ENCODE data around the gene LILRA6.
"Not testable (repeated sequence)": the region's sequence is repeated elsewhere in the genome, so short reads cannot be mapped to it uniquely, and the experiment has no call there.

LILRA6 gene

GRCh38 chr19:54204767-54205468, 37.7 kb downstream of the LILRA6 start:
- H3K4me3 ChIP-seq (ENCODE audit: low read length): peak overlapping the region; percentile 75; the same call in 1 of the 2 replicates
- peak overlapping the region; percentile 97 for H3K9ac ChIP-seq (ENCODE audit: low read depth, low read length)
- WGBS: 93% methylated on average over 4 of the region's 4 CpGs
- H3K9me3 ChIP-seq (ENCODE audit: insufficient read depth, low read depth, low read length): no peaks in the 10 kb centered on the region
- H3K27ac ChIP-seq (ENCODE audit: low read depth, low read length): peak overlapping the region; percentile 45
- peaks cover 74% of the 10 kb centered on the region for H3K36me3 ChIP-seq (ENCODE audit: insufficient read depth, low read length)
- no peaks in the 10 kb centered on the region for H3K27me3 ChIP-seq (ENCODE audit: insufficient read depth, low read length)
- peaks cover 20% of the 10 kb centered on the region for H3K4me1 ChIP-seq (ENCODE audit: insufficient read depth, low read length)

GRCh38 chr19:54203151-54203611, 39.4 kb downstream of the LILRA6 start:
- Histone ChIP-seq H3K9ac (ENCODE audit: low read depth, low read length) (peak overlapping the region; percentile 97), H3K36me3 (ENCODE audit: insufficient read depth, low read length) (peaks cover 72% of the 10 kb centered on the region), H3K27me3 (ENCODE audit: insufficient read depth, low read length) (no peaks in the 10 kb centered on the region), H3K27ac (ENCODE audit: low read depth, low read length) (peak overlapping the region; percentile 65), H3K4me3 (ENCODE audit: low read length) (peak overlapping the region; percentile 75), H3K4me1 (ENCODE audit: insufficient read depth, low read length) (peaks cover 20% of the 10 kb centered on the region), H3K9me3 (ENCODE audit: insufficient read depth, low read depth, low read length) (no peaks in the 10 kb centered on the region)
- WGBS: 91% methylated on average over 9 of the region's 9 CpGs

- WGBS: 85% methylated on average over 13 of the region's 13 CpGs
- Histone ChIP-seq H3K9me3 (ENCODE audit: insufficient read depth, low read depth, low read length) (no peaks in the 10 kb centered on the region), H3K27ac (ENCODE audit: low read depth, low read length) (peak overlapping the region; percentile 65), H3K4me1 (ENCODE audit: insufficient read depth, low read length) (peaks cover 20% of the 10 kb centered on the region), H3K9ac (ENCODE audit: low read depth, low read length) (peak overlapping the region; percentile 97), H3K27me3 (ENCODE audit: insufficient read depth, low read length) (no peaks in the 10 kb centered on the region), H3K4me3 (ENCODE audit: low read length) (peak overlapping the region; percentile 75), H3K36me3 (ENCODE audit: insufficient read depth, low read length) (peaks cover 63% of the 10 kb centered on the region)
Measured at GRCh38 chr19:54201980-54202379, 40.6 kb downstream of the LILRA6 start.

GRCh38 chr19:54201172-54201701, 41.4 kb downstream of the LILRA6 start:
- peaks cover 59% of the 10 kb centered on the region for H3K36me3 ChIP-seq (ENCODE audit: insufficient read depth, low read length)
- peak overlapping the region; percentile 75 for H3K4me3 ChIP-seq (ENCODE audit: low read length)
- WGBS: 5% methylated on average over 27 of the region's 28 CpGs
- no peaks in the 10 kb centered on the region for H3K27me3 ChIP-seq (ENCODE audit: insufficient read depth, low read length)
- H3K27ac ChIP-seq (ENCODE audit: low read depth, low read length): peak overlapping the region; percentile 93
- H3K9ac ChIP-seq (ENCODE audit: low read depth, low read length): peak overlapping the region; percentile 97
- no peaks in the 10 kb centered on the region for H3K9me3 ChIP-seq (ENCODE audit: insufficient read depth, low read depth, low read length)
- H3K4me1 ChIP-seq (ENCODE audit: insufficient read depth, low read length): peaks cover 20% of the 10 kb centered on the region

GRCh38 chr19:54199401-54199800, 43.2 kb downstream of the LILRA6 start:
- no peak overlapping the region for H3K4me3 ChIP-seq (ENCODE audit: low read length)
- peaks cover 49% of the 10 kb centered on the region for H3K36me3 ChIP-seq (ENCODE audit: insufficient read depth, low read length)
- 93% methylated on average over 16 of the region's 16 CpGs for WGBS
- no peaks in the 10 kb centered on the region for H3K27me3 ChIP-seq (ENCODE audit: insufficient read depth, low read length)
- H3K9me3 ChIP-seq (ENCODE audit: insufficient read depth, low read depth, low read length): no peaks in the 10 kb centered on the region
- H3K4me1 ChIP-seq (ENCODE audit: insufficient read depth, low read length): peaks cover 20% of the 10 kb centered on the region
- H3K27ac ChIP-seq (ENCODE audit: low read depth, low read length): no peak overlapping the region
- H3K9ac ChIP-seq (ENCODE audit: low read depth, low read length): no peak overlapping the region

- H3K9ac ChIP-seq (ENCODE audit: low read depth, low read length): no peak overlapping the region
- H3K4me3 ChIP-seq (ENCODE audit: low read length): no peak overlapping the region
- H3K4me1 ChIP-seq (ENCODE audit: insufficient read depth, low read length): peaks cover 11% of the 10 kb centered on the region
- H3K9me3 ChIP-seq (ENCODE audit: insufficient read depth, low read depth, low read length): no peaks in the 10 kb centered on the region
- H3K36me3 ChIP-seq (ENCODE audit: insufficient read depth, low read length): peaks cover 42% of the 10 kb centered on the region
- WGBS: 96% methylated on average over 3 of the region's 3 CpGs
- H3K27me3 ChIP-seq (ENCODE audit: insufficient read depth, low read length): no peaks in the 10 kb centered on the region
- H3K27ac ChIP-seq (ENCODE audit: low read depth, low read length): no peak overlapping the region
Measured at GRCh38 chr19:54197121-54197520, 45.5 kb downstream of the LILRA6 start.

GRCh38 chr19:54196536-54196935, 46.1 kb downstream of the LILRA6 start:
- H3K36me3 ChIP-seq (ENCODE audit: insufficient read depth, low read length): peaks cover 37% of the 10 kb centered on the region
- H3K4me3 ChIP-seq (ENCODE audit: low read length): no peak overlapping the region
- peaks cover 5% of the 10 kb centered on the region; the same call in 1 of the 2 replicates for H3K4me1 ChIP-seq (ENCODE audit: insufficient read depth, low read length)
- 95% methylated on average over 7 of the region's 7 CpGs for whole genome bisulfite sequencing
- no peak overlapping the region for H3K9ac ChIP-seq (ENCODE audit: low read depth, low read length)
- H3K9me3 ChIP-seq (ENCODE audit: insufficient read depth, low read depth, low read length): no peaks in the 10 kb centered on the region
- H3K27me3 ChIP-seq (ENCODE audit: insufficient read depth, low read length): no peaks in the 10 kb centered on the region
- H3K27ac ChIP-seq (ENCODE audit: low read depth, low read length): no peak overlapping the region

- not testable (repeated sequence) for H3K4me1 ChIP-seq (ENCODE audit: insufficient read depth, low read length); H3K9me3 ChIP-seq (ENCODE audit: insufficient read depth, low read depth, low read length); H3K27me3 ChIP-seq (ENCODE audit: insufficient read depth, low read length); H3K4me3 ChIP-seq (ENCODE audit: low read length); H3K27ac ChIP-seq (ENCODE audit: low read depth, low read length); H3K9ac ChIP-seq (ENCODE audit: low read depth, low read length)
- WGBS: 98% methylated on average over 12 of the region's 12 CpGs
- peaks cover 31% of the 10 kb centered on the region for H3K36me3 ChIP-seq (ENCODE audit: insufficient read depth, low read length)
Measured at GRCh38 chr19:54194463-54194862, 48.1 kb downstream of the LILRA6 start.

- H3K27me3 ChIP-seq (ENCODE audit: insufficient read depth, low read length): no peaks in the 10 kb centered on the region
- peaks cover 31% of the 10 kb centered on the region for H3K36me3 ChIP-seq (ENCODE audit: insufficient read depth, low read length)
- H3K9me3 ChIP-seq (ENCODE audit: insufficient read depth, low read depth, low read length): no peaks in the 10 kb centered on the region
- no peak overlapping the region for H3K9ac ChIP-seq (ENCODE audit: low read depth, low read length)
- WGBS: 98% methylated on average over 11 of the region's 11 CpGs
- H3K4me3 ChIP-seq (ENCODE audit: low read length): no peak overlapping the region
- no peak overlapping the region for H3K27ac ChIP-seq (ENCODE audit: low read depth, low read length)
- peaks cover 6% of the 10 kb centered on the region for H3K4me1 ChIP-seq (ENCODE audit: insufficient read depth, low read length)
Measured at GRCh38 chr19:54193011-54193410, 49.6 kb downstream of the LILRA6 start.

GRCh38 chr19:54191811-54192453, 50.7 kb downstream of the LILRA6 start:
- H3K9ac ChIP-seq (ENCODE audit: low read depth, low read length): peak overlapping the region; percentile 95
- H3K9me3 ChIP-seq (ENCODE audit: insufficient read depth, low read depth, low read length): no peaks in the 10 kb centered on the region
- peaks cover 7% of the 10 kb centered on the region for H3K4me1 ChIP-seq (ENCODE audit: insufficient read depth, low read length)
- peaks cover 32% of the 10 kb centered on the region for H3K36me3 ChIP-seq (ENCODE audit: insufficient read depth, low read length)
- 71% methylated on average over 19 of the region's 19 CpGs for whole genome bisulfite sequencing
- H3K4me3 ChIP-seq (ENCODE audit: low read length): peak overlapping the region; percentile 88
- H3K27ac ChIP-seq (ENCODE audit: low read depth, low read length): peak overlapping the region; percentile 96
- no peaks in the 10 kb centered on the region for H3K27me3 ChIP-seq (ENCODE audit: insufficient read depth, low read length)
